K562 (cell line): Measurements from ENCODE around the gene NADSYN1. TPM values are rescaled to one million over a fixed set of nuclear protein-coding genes. Genes with fewer than 3 reads are reported as not detected.

Experiments
- BCLAF1 ChIP-seq, 2 experiments: fragments of 450-650 bp in 1 of 2; IDR thresholded peaks; 2 replicates each; pipeline ENCODE4 v1.6.1; 2011 to 2017; ENCODE audit warnings: low read depth in 2 of 2, antibody characterized with exemption in 1 of 2, borderline replicate concordance in 1 of 2, low read length in 1 of 2, mild to moderate bottlenecking in 1 of 2, mixed read lengths in 1 of 2; ENCODE audit not compliant: control insufficient read depth in 1 of 2
- BHLHE40 ChIP-seq: IDR thresholded peaks from 2 replicates; pipeline ENCODE4 v1.6.1; 2011; ENCODE audit warnings: low read length, improper control_type of control experiment
- EGR1 ChIP-seq: fragments of 450-650 bp; conservative IDR thresholded peaks from 2 replicates; pipeline ENCODE4 v1.6.1; 2017; ENCODE audit warnings: mild to moderate bottlenecking
- KDM5B ChIP-seq: fragments of 200-600 bp; sonication (generic); IDR thresholded peaks from 2 replicates; pipeline ENCODE4 v1.6.1; 2012; ENCODE audit warnings: low read depth, mild to moderate bottlenecking, moderate library complexity, low read length, control low read depth, inconsistent platforms; ENCODE audit not compliant: insufficient replicate concordance
- SNIP1 ChIP-seq: fragments of 450-650 bp; IDR thresholded peaks from 2 replicates; pipeline ENCODE4 v1.7.1; 2017; ENCODE audit warnings: low read depth, mild to moderate bottlenecking
- ZBTB17 ChIP-seq: fragments of 450-650 bp; formaldehyde crosslinking; IDR thresholded peaks from 2 replicates; pipeline ENCODE4 v1.4.0; 2020; ENCODE audit warnings: mild to moderate bottlenecking
- ZBTB40 ChIP-seq, 2 experiments: fragments of 450-650 bp in 1 of 2; sonication (generic) in 1 of 2; formaldehyde crosslinking in 1 of 2; IDR thresholded peaks; 2 replicates each; pipeline versions ENCODE4 v1.7.1 to v1.9.0; 2016 to 2022; ENCODE audit warnings: inconsistent platforms in 1 of 2, mild to moderate bottlenecking in 1 of 2, missing genetic modification reagents in 1 of 2
- ZNF263 ChIP-seq: sonication (generic); formaldehyde crosslinking; IDR thresholded peaks from 2 replicates; pipeline ENCODE4 v1.8.0; 2022; ENCODE audit warnings: mild to moderate bottlenecking, missing genetic modification reagents, borderline replicate concordance
- ZNF696 ChIP-seq: fragments of 250-450 bp; sonication (Bioruptor Pico); conservative IDR thresholded peaks from 2 replicates; pipeline ENCODE4 v1.4.0; 2020; ENCODE audit warnings: mild to moderate bottlenecking, moderate library complexity
- polyA plus RNA-seq, 8 experiments: library from polyadenylated mRNA; depleted of rRNA in 4 of 8; stranded (reverse) in 5 of 8; unstranded in 3 of 8; fragments of >200 nt; fragmentation: Nextera tagmentation in 2 of 8; fragmentation: Illumina TruSeq in 1 of 8; extraction: Ambion mirVana in 2 of 8; extraction: Trizol in 1 of 8; gene quantifications; 2 replicates each; pipeline versions ENCODE4 v1.2.1 to v1.2.3, GENCODE V29; 2011 to 2014; ENCODE audit warnings: inconsistent platforms in 1 of 8, missing spikeins in 1 of 8
- total RNA-seq, 7 experiments: library from RNA; depleted of rRNA in 6 of 7; stranded (reverse); fragments of >200 nt in 6 of 7; fragmentation: Illumina TruSeq in 2 of 7; extraction: Trizol in 2 of 7; gene quantifications; 2 replicates each; pipeline versions ENCODE4 v1.2.1 to v1.2.3, GENCODE V29; 2011 to 2021; ENCODE audit warnings: low replicate concordance in 1 of 7

The NADSYN1 gene
- total and polyA plus RNA-seq, 9 of the 15 experiments (the other 6 are each of a cell fraction or from before 2014, with no cell fraction given), result 12.7 to 57.3 (median 42.1) TPM

- TF ChIP-seq ZBTB40 (IDR thresholded peaks at IDR 0.05) (0 out of 2 replicates have a peak, but pooled peaks have one; percentile 17), ZBTB40 (CRISPR knock-in tag; IDR thresholded peaks at IDR 0.05) (no peak), ZNF263 (CRISPR knock-in tag) (no peak), ZNF696 (CRISPR knock-in tag) (no peak), ZBTB17 (CRISPR knock-in tag) (peak; percentile 72), KDM5B (peak; percentile 32), SNIP1 (no peak), BCLAF1 (IDR thresholded peaks at IDR 0.05; ENCODE audit: borderline replicate concordance in 1 of 2, control insufficient read depth in 1 of 2, low read depth in 2 of 2, low read length in 1 of 2) (no peak), BHLHE40 (0 out of 2 replicates have a peak, but pooled peaks have one; percentile 7), EGR1 (peak; percentile 73; the same call in 1 of the 2 replicates)
Observed at GRCh38 chr11:71452199-71453036, 585 bp upstream of the NADSYN1 start (continued).
